GM19468 (cell line): Measurements from ENCODE around the gene COG7.
"Not testable (repeated sequence)": the region's sequence is repeated elsewhere in the genome, so short reads cannot be mapped to it uniquely, and the experiment has no call there.

Source experiments
- ATAC-seq: cut with Tn5 transposase; IDR thresholded peaks from one replicate; pipeline ENCODE4 v1.9.1; 2021; ENCODE audit warnings: mild to moderate bottlenecking, moderate library complexity, moderate number of reproducible peaks; ENCODE audit not compliant: unreplicated experiment; ENCODE audit errors: extremely low read depth

COG7 gene

DNA sequence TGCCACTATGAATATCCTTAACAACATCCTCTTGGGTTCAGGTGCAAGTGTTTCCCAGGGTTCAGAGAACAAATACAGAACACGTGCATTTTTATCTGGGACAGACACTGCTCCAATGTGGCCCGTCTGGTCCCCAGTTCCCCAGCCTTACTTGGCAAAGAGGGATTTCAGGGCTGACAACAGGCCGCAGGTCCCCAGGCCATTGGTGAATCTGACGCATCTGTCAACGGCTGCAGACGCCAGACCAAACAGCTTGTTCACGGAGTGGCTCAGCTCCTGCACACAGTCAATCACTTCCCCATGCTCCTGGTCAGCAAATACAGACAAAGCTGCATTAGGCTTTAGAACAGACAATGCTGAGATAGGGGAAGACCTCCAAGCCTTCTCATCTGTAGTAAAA lies 36.2 kb downstream of the COG7 start:
- no peak for ATAC-seq

DNA sequence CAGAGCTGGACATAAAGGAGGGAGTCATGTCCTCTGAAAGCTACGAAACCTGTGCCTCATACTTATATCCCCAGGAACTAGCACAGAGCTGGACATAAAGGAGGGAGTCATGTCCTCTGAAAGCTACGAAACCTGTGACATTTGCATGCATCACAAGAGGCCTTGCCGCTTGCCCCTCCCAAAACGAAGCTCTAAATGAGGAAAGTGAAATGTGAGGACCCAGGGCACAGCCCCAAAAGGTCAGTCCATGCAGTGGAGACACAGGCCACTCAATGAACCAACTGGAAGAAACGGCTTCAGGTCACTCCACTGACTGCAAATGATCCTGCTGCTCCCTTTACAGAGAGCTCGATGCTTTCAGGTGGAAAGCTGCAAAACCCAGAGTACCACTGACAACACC lies 38.3 kb downstream of the COG7 start:
- no peak for ATAC-seq

DNA sequence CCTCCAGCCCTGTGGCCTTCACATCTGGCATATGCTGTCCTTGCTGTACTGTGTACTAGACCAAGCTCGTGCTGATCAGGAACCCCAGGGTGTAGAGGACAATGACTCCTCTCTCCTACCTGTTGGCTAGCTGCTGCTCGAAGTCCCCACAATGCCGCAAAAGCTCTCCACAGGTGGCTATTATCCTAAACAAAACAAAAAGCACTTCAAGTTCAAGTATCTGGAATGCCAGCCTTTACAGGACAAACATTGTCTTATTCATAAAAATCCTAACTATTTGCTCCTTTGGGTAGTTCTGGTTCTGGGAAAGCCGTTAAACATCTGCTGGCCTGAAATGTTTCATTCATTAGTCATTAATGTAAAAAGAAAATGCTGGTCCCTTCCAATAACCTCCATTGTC lies 42.8 kb downstream of the COG7 start:
- no peak for ATAC-seq

DNA sequence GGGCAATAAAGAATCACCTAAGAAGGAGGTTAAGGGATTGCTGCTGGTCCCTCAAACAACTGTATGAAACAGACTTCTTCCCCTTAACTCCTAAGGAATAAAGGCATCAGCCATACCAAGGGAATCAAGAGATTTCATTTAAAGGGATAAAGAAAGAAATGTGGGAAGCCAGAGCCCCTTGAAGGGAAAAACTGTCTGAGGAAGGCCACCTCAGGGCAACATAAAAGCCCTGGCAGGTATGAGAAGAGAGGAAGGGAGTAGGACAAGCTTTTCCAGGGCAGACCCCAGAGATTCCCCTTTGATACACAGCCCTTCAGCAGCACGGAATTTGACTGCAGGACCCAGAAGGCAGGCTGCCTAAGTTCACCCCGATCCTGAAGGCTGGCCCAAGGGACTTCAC lies 43.5 kb downstream of the COG7 start:
- ATAC-seq, result no peak

DNA sequence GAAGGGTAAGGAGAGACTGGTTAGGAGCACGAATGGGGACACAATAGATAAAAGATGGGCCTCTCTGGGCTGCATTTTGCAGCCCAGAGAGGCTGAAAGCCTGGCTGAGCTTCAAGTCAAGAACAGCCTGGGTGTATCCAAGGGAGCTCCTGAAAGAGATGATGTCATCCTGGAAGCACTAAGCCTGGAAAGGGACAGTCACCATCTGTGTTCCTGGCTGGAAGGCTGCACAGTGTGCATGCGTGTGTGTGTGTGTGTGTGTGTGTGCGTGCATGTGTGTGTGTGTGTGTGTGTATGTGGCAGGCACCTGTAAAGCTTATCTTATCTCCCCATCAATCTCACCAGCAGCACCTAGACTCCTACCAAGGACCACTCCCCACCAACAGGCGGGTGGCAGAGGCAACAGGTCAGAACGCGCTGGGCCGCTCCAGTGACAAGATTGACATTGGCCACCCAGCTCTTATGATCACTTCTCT lies 44.1 kb downstream of the COG7 start:
- ATAC-seq, result no peak

DNA sequence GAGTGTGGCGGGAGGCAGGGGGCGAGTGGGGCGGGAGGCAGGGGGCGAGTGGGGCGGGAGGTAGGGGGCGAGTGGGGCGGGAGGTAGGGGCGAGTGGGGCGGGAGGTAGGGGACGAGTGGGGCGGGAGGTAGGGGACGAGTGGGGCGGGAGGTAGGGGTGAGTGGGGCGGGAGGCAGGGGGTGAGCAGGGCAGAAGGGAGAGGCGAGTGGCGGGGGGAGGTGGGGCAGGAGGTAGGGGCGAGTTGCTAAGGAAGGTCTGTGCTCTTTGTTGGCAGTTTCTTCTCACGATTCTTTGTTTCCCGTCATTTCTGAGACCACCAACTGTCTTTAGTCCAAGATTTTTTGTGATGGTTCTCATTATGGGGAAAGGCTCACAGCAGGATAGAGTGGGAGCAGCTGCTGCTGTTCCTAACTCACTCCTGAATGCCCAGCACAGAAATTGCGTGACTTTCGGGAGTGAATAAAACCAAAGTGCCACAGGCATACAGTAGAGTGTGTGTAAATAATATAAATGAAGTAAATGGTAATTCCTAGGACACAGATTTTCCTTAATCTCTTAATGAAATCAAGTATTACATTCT lies 44.7 kb downstream of the COG7 start:
- ATAC-seq, result no peak

DNA sequence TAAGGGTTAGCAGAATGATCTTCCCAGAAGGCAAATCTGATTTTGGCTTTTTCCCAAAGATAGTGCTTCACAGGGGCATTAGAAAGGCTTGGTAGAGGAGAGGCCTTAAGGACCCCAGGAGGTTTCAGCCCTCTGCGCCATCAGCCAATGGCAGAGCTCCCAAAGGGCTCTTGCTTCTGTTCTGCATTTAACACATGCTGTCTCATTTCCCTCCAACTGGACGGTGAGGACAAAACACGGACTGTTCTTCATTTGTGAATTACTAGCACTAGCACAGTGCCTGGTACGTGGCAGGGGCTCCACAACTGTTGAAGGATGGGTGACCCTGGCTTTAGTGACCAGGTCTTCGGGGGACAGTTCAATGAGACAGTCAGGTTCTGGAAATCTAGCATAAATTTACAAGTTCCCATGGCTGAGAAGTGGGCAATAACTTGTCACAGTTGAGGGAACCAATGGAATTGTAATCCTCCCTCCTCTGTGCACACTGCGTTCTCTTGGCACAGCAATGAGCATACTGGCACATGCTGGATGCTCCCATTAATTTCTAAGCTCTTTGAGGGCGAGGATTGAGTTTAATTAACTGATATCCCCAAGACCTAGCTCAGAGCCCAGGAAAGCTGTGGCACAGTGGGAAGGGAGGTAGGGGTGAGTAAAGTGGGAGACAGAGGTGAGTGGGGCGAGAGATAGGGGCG lies 45.4 kb downstream of the COG7 start:
- no peak for ATAC-seq

DNA sequence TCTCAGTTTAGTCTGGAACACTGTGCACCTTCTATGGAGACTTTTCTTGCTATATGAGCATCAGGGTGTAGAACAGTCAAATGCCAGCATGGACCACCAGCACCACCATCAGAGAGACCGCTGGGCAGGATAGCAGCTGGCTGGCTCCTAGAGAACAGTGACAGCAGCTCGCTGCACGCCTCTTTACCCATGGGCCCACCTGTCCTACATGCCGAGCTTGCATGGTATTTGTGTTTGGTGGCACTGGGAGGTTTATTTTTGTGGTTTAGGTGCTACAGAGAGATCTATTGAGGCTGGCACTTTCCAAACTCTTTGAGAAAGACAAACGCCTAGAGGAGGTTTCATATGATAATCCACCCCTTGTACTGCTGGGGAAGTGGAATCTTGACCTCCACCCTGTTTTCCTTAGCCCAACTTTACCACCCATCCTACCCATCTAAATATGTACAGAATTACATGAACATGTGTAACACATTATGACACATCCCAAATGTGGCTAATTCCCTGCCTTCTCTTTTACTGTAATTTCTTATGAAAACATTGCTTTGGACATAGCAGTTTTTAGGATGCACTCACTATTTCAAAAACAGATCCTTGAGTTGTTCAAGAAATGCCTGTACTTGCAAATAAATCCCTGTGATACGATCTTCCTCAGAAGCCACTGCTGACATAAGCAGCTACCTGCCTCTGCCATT lies 46.3 kb downstream of the COG7 start:
- no peak for ATAC-seq

DNA sequence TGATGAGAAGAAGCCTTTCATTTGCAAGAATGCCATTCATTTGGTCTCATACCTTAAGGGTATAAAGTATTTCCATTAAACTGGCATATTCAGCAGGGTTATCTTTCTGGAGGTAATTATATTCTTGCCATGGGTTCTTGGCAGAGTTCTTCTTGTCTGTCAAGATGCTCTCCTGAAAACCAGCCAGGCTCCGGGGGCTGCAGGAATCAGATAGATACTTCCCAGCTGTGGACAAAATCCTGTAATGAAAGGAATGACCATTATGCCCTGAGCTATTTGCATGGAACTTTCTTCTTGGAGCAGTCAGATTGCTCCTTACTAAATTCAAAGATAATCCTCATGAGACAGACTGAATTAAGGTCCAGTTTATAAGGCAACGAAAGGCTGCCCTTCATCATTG lies 47.0 kb downstream of the COG7 start:
- ATAC-seq, result no peak

DNA sequence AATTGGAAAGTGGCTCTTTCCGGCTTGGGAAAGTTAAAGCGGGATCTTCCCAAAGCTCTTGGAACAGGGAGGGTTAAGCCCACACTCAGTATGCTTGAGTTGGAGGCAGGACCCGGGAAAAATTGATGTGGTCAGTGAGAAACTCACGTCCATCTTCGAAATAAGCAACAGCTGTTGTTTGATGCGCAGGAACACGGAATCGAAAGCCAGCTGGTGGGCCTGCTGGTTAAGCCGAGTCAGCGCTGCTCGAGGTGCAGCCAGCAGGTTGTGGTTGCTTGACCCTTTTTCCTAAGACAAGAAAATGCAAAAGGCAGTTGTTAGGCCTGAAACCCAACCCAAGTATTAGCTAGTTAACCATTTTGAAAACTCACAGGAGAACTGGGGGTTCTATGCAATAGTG lies 49.4 kb downstream of the COG7 start:
- no peak for ATAC-seq

DNA sequence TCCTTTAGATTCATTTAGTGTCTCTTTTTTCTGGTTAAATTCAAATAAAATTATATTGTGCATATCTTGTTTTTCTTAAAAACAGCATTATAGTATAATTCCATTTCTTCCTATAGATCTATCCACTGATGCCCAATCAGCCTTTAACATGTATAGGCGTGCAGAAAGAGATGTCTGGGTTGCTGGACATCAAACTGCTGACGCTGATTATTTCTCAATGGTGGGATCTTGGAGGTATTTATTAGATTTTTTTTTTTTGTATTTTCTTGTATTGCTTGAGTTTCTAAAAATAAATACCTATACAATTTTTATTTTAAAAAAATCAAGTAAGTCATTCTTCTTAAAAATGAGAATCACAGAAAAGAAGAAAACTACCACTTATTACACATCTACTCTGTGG lies 50.9 kb downstream of the COG7 start:
- no peak for ATAC-seq

DNA sequence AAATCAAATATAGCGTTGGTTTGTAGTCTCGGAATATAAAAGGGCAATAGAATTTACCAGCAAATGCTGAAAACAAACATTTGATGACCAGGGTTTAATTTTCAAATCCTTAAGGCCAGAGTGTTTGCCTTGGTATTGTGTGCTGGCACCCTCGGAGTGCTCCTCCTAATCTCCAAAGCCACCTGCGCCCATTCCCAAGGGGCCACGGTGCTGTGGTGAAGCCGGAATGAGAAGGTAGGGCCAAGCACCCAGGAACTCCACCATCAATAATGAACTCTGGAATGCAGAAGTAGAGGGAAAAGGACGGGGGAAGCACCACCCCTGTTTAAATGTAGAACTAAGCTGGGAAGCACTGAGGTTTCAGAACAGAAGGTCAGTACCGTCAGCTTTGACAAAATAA lies 51.9 kb downstream of the COG7 start:
- no peak for ATAC-seq

DNA sequence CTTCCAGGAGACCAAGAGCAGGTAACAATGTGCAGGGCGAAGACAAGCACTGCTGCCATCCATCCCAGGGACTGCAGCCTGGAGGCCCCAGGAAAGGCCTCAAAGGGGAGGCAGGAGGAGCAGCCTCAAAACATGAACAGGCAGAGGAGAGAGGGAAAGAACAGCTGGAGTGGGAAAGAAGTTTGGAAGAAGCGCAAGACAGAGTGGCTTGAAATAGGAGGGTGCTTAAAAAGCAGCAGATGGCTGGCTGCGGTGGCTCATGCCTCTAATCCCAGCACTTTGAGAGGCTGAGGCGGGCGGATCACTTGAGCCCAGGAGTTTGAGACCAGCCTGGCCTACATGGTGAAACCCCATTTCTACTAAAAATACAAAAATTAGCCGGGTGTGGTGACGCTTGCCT lies 52.5 kb downstream of the COG7 start:
- not testable (repeated sequence) for ATAC-seq

DNA sequence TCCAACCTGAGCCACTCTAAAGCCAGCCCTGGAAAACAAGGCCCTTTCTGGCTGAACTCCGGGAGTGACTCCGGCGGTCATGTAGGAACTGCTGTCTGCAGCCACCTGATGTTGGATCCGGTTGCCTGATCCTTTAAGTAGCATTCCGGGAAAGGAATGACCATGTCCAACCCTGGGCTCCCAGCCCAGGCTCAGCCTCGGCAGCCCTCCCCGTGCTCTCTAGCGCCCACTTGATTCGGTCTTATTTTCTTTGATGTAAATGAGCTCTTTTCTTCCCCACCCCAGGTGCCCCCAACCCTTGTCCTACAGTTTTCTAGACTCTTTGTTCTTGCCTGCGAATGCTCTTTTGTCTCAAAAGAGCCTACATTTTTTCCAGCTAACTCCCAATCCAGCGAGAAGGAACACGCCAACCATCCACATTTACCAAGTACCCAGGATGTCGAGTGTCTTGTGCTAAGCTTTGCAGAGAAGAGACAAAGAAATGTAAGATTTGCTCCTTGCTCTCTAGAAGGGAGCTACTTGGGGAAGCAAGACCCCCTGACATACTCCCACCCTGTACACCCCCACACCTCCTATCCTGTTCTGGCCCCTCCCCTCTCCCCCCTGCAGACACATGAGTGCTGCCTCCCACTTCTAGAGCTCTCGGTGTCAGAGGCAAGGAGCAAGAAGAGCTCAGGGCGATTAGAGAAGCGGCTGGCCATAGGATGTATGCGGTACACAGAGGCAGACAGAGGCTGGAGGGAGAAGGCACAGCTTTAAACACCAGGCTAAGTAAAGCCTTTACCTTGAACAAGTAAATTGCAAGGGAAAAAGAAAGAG lies 53.8 kb downstream of the COG7 start:
- ATAC-seq, result no peak

DNA sequence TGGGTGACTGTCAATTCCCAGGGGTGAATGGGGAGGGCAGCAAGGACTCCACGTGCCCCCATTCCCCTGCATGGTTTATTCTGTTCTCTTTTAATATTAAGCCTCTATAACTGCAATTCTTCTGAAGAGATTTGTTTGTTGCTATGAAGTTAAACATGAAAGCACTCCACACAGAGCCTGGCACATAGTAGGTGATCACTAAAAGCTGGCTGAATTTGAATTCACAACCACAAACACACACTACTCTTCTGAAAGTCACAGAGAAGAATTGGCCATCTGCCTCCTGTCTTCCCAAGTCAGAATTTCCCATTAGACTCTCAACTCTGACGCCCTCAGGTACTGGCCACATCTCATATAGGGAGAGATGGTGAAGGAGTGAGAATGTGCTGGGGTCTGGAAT lies 55.5 kb downstream of the COG7 start:
- ATAC-seq, result no peak

DNA sequence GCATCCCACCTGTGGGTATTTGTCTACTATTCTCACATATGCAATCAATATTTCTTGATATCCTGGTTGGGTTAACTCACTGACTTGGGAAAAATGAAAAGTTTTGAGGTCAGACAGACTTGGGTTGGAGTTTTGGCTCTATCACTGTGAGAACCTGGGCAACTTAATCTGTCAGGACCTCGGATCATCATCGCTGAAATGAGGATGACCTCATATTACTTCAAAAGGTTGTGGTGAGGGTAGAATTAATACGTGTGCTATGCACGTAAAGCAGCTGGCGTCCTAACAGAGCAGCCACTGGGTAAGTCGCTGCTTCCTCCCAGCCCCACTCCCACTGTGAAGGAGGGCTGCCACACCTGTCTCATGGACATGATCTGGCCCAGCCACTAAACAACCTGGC lies 57.3 kb downstream of the COG7 start:
- ATAC-seq, result no peak

DNA sequence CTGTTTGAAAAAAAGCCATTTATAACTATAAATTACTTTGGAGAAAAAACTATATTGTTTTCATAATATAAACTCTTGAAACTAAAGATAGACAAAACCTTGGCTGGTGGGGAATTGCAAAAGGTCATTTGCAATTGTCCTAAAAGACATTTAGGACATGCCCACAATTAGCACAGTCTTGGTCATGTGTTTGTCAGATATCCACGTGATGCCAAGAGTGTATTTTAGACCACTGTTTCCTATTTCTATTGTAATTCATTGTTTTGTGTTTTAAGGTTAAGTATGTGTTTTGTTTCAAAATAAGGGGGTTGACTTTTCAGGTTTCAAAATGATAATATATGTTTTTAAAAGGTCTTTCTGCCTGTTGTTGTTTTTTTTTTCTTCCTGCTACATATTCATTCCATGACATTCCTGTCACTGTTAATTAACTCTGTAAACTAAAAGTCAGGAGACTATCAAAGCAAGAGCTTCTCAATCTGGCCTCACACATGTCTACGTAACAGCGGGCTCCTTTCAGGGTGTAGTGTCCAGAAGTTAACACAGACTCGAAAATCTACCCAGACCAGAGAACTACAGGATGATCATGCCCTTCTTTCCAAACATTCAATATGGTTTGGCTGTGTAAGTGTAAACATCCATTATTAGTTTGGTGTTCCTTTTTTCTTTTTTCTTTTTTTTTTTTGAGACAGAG lies 58.7 kb downstream of the COG7 start:
- ATAC-seq, result no peak

DNA sequence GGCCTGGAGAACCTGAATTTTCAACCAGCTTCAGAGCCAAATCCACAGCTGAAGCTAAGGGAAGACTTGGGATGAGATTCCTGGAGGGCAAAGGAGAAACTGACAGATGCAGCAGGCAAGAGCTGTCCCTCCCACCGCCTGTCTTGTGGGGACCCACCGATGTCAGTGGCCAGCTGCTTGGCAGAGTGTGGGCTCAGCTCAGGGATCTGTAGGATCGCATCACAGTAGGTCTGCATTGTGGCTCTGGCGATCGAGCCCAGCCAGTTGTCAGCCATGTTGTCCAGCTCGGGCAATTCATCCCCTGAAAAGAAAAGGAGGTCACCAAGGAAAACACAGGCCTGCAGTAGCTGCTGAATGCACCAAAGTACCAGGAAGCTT lies 60.8 kb downstream of the COG7 start:
- ATAC-seq, result no peak

DNA sequence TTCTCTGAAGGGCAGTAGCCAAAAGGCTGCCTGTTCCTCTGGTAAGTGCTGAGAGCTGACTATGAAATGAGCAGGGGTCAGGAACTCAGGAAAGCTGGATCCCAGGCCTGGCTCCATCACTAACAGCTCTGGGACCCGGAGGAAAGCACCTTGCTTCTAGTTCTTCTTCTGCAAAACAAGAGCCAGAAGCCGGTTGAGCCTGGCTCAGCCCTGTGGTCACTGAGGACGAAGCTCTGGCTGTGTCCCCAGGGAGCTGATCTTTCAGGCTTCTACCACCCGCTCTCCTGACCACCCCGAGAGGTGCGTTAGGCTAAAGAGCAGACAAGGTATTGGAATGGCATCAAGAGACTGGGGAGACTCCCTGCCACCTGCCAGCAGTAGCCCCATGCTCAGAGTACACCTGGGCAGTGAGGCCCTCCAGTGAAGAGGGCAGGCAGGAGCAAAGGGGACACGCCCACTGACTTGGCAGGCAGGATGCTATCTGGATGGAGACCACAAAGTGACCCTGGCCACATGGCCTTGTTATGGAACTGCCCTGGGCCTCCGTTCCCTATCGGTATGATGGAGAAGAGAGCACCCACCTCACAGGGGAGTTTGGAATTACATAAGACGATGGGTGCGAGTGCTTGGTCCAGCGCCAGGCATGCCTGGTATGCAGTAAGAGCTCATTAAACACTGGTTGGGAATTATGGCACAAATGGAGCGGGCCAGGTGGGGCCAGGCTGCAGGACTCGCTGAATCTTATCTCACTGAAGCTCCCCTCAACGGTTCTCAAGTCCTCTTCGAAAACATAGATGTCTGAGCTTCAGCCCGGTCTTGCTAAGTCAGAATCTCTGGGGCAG lies 61.4 kb downstream of the COG7 start:
- no peak for ATAC-seq
